WTC11 (cell line): ENCODE results near the gene ARHGEF17. TPM values are rescaled to one million over a fixed set of nuclear protein-coding genes. Genes with fewer than 3 reads are reported as not detected.

Source experiments
- ATAC-seq: fragments of 200-7000 bp; cut with Tn5 transposase; 2 replicates; pipeline ENCODE4 v1.10.0; 2021; ENCODE audit warnings: mild to moderate bottlenecking, moderate library complexity
- CTCF ChIA-PET: fragments of 300-600 bp; sonication (Branson Sonifier 250); formaldehyde crosslinking; loops from one replicate; lab custom pipeline; 2021; ENCODE audit warnings: antibody characterized with exemption; lab: Charles Lee
- POLR2A ChIA-PET: fragments of 350-600 bp; sonication (Branson Sonifier 250); formaldehyde crosslinking; loops from one replicate; lab custom pipeline; 2021; ENCODE audit warnings: antibody characterized with exemption; lab: Charles Lee
- DNase-seq: peaks from one replicate; pipeline ENCODE4 v3.0.0; 2021; ENCODE audit warnings: low spot score
- H3K27ac Mint-ChIP-seq: 2 replicates; pipeline ENCODE4 v1.8.0; 2021; ENCODE audit warnings: mixed read lengths
- H3K27me3 Mint-ChIP-seq: 2 replicates; pipeline ENCODE4 v1.8.0; 2021; ENCODE audit warnings: low read depth, mild to moderate bottlenecking, moderate library complexity, mixed read lengths
- H3K36me3 Mint-ChIP-seq: 2 replicates; pipeline ENCODE4 v1.8.0; 2021; ENCODE audit warnings: mixed read lengths
- H3K4me1 Mint-ChIP-seq: 2 replicates; pipeline ENCODE4 v1.8.0; 2022; ENCODE audit warnings: mixed read lengths
- H3K4me3 Mint-ChIP-seq: 2 replicates; pipeline ENCODE4 v1.8.0; 2021; ENCODE audit warnings: mild to moderate bottlenecking, moderate library complexity, mixed read lengths
- H3K9me3 Mint-ChIP-seq: 2 replicates; pipeline ENCODE4 v1.8.0; 2021; ENCODE audit warnings: mixed read lengths
- ATF2 ChIP-seq: sonication (generic); formaldehyde crosslinking; IDR thresholded peaks from 2 replicates; pipeline ENCODE4 v1.8.1; 2022; ENCODE audit warnings: low read depth, missing genetic modification reagents, borderline replicate concordance
- E2F4 ChIP-seq: sonication (generic); formaldehyde crosslinking; IDR thresholded peaks from 2 replicates; pipeline ENCODE4 v1.8.1; 2022; ENCODE audit warnings: low read depth, mild to moderate bottlenecking, moderate library complexity, missing genetic modification reagents, borderline replicate concordance
- EMX1 ChIP-seq: fragments of 250-450 bp; sonication (Bioruptor Pico); IDR thresholded peaks from 2 replicates; pipeline ENCODE4 v1.8.0; 2021; ENCODE audit warnings: mild to moderate bottlenecking
- ETV6 ChIP-seq: sonication (generic); formaldehyde crosslinking; IDR thresholded peaks from 2 replicates; pipeline ENCODE4 v1.8.1; 2022; ENCODE audit warnings: mild to moderate bottlenecking, missing genetic modification reagents
- FOXP1 ChIP-seq: sonication (generic); formaldehyde crosslinking; IDR thresholded peaks from 2 replicates; pipeline ENCODE4 v1.8.0; 2022; ENCODE audit warnings: missing genetic modification reagents, mild to moderate bottlenecking, moderate library complexity, borderline replicate concordance
- GTF2I ChIP-seq: fragments of 250-450 bp; sonication (Bioruptor Pico); conservative IDR thresholded peaks from 2 replicates; pipeline ENCODE4 v1.4.0; 2021; ENCODE audit warnings: mild to moderate bottlenecking
- HMGA2 ChIP-seq: fragments of 250-450 bp; sonication (Bioruptor Pico); IDR thresholded peaks from 2 replicates; pipeline ENCODE4 v1.4.0; 2021; ENCODE audit warnings: mild to moderate bottlenecking, moderate library complexity
- NR3C1 ChIP-seq: sonication (generic); formaldehyde crosslinking; conservative IDR thresholded peaks from 2 replicates; pipeline ENCODE4 v1.8.1; 2023; ENCODE audit warnings: low read depth, mild to moderate bottlenecking, missing genetic modification reagents
- OVOL2 ChIP-seq: fragments of 250-450 bp; sonication (Bioruptor Pico); IDR thresholded peaks from 2 replicates; pipeline ENCODE4 v1.9.0; 2021; ENCODE audit warnings: mild to moderate bottlenecking, borderline replicate concordance
- RELA ChIP-seq: sonication (generic); formaldehyde crosslinking; IDR thresholded peaks from 2 replicates; pipeline ENCODE4 v1.8.1; 2022; ENCODE audit warnings: missing genetic modification reagents, mild to moderate bottlenecking, borderline replicate concordance
- RORB ChIP-seq: fragments of 250-450 bp; sonication (Bioruptor Pico); IDR thresholded peaks from 2 replicates; pipeline ENCODE4 v1.9.0; 2021; ENCODE audit warnings: mild to moderate bottlenecking
- SMAD4 ChIP-seq: sonication (generic); formaldehyde crosslinking; IDR thresholded peaks from 2 replicates; pipeline ENCODE4 v1.8.0; 2022; ENCODE audit warnings: mild to moderate bottlenecking, missing genetic modification reagents
- ZNF219 ChIP-seq: sonication (generic); formaldehyde crosslinking; IDR thresholded peaks from 2 replicates; pipeline ENCODE4 v1.8.0; 2023; ENCODE audit warnings: missing genetic modification reagents, mild to moderate bottlenecking, borderline replicate concordance
- ZNF263 ChIP-seq: sonication (generic); formaldehyde crosslinking; IDR thresholded peaks from 2 replicates; pipeline ENCODE4 v1.8.1; 2022; ENCODE audit warnings: low read depth, mild to moderate bottlenecking, moderate library complexity, missing genetic modification reagents
- ZNF416 ChIP-seq: fragments of 250-450 bp; sonication (Bioruptor Pico); IDR thresholded peaks from 2 replicates; pipeline ENCODE4 v1.9.0; 2021; ENCODE audit warnings: mild to moderate bottlenecking, inconsistent platforms
- ZNF423 ChIP-seq: fragments of 250-450 bp; sonication (Bioruptor Pico); IDR thresholded peaks from 2 replicates; pipeline ENCODE4 v2.1.2; 2022; ENCODE audit warnings: mild to moderate bottlenecking, moderate library complexity
- ZNF532 ChIP-seq: fragments of 250-450 bp; sonication (Bioruptor Pico); IDR thresholded peaks from 2 replicates; pipeline ENCODE4 v1.9.0; 2021; ENCODE audit warnings: mild to moderate bottlenecking, borderline replicate concordance
- total RNA-seq: library from RNA; stranded (reverse); gene quantifications from 3 replicates; pipeline ENCODE4 v1.2.3, GENCODE V29; 2021
- TF ChIP-seq, protein P1 (sequence below): sonication (generic); formaldehyde crosslinking; IDR thresholded peaks from 2 replicates; pipeline ENCODE4 v1.8.1; 2022; ENCODE audit warnings: mild to moderate bottlenecking, moderate library complexity, missing genetic modification reagents

ARHGEF17 gene
- total RNA-seq, 1 experiment from 2014 or later, result 18.2 TPM

- H3K9me3 Mint-ChIP-seq, result no peaks in the 10 kb centered on the region
- no peaks in the 10 kb centered on the region for H3K36me3 Mint-ChIP-seq
- no peak for DNase-seq
- ChIA-PET POLR2A (no interaction called here), CTCF (interaction anchor here (0.6 to 5.6 kb wide), 13 partner anchors 9 to 337 kb away, joined by 3 to 49 read pairs (median 6); partner anchors contain the start of gene P2RY6)
- H3K4me1 Mint-ChIP-seq, result peaks cover 16% of the 10 kb centered on the region
- peaks cover 13% of the 10 kb centered on the region for H3K27me3 Mint-ChIP-seq
- H3K4me3 Mint-ChIP-seq, result no peak overlapping the region
- TF ChIP-seq ZNF219 (CRISPR knock-in tag) (no peak), EMX1 (CRISPR knock-in tag) (no peak), ZNF532 (CRISPR knock-in tag) (no peak), GTF2I (CRISPR knock-in tag) (0 out of 2 replicates have a peak, but pooled peaks have one; percentile 4)
- TF ChIP-seq, protein P1, sequence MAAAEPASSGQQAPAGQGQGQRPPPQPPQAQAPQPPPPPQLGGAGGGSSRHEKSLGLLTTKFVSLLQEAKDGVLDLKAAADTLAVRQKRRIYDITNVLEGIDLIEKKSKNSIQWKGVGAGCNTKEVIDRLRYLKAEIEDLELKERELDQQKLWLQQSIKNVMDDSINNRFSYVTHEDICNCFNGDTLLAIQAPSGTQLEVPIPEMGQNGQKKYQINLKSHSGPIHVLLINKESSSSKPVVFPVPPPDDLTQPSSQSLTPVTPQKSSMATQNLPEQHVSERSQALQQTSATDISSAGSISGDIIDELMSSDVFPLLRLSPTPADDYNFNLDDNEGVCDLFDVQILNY (CRISPR knock-in tag), result no peak
- H3K27ac Mint-ChIP-seq, result no peak overlapping the region
- ATAC-seq, result no peak
Observed at GRCh38 chr11:73292525-73292894, 15.6 kb upstream of the ARHGEF17 start.

DNA sequence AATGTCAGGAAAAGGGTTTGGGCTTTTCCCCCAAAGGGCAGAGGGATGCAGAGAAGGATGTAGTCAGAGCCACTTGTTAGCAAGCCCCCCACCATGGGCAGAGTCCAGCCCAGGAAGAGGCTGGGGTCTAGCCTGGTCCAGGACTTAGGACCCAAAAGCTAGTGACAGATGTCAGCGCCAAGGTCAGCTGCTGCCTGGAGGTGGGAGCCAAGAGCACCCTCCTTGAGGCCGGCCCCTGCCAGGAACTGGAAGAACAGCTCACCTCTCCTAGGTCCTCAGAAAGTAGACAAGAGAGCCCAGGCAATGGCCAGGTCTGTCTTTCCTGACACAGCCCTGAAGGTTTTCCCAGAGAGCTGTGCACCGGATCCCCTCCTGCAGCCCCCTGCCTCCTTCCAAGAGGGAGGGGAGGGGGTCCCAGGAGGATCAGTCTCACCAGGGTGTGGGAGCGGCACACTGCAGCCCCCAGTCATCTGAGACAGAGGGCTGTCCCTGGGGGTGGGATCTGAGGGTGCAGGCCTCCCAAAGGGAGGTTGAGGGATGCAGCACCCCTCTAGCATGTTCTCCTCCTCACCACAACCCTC lies 14.6 kb upstream of the ARHGEF17 start:
- Mint-ChIP-seq H3K4me1 (peaks cover 16% of the 10 kb centered on the region), H3K4me3 (no peak overlapping the region), H3K36me3 (no peaks in the 10 kb centered on the region), H3K27me3 (peaks cover 13% of the 10 kb centered on the region), H3K27ac (no peak overlapping the region), H3K9me3 (no peaks in the 10 kb centered on the region)
- POLR2A ChIA-PET, result no interaction called here
- DNase-seq, result no peak
- CTCF ChIA-PET, result interaction anchor here (0.6 to 5.6 kb wide), 9 partner anchors 14 to 332 kb away, joined by 3 to 49 read pairs (median 14); partner anchors contain the start of gene P2RY6
- TF ChIP-seq ZNF423 (CRISPR knock-in tag) (no peak), NR3C1 (CRISPR knock-in tag) (no peak), RORB (no peak)
- ATAC-seq, result no peak

DNA sequence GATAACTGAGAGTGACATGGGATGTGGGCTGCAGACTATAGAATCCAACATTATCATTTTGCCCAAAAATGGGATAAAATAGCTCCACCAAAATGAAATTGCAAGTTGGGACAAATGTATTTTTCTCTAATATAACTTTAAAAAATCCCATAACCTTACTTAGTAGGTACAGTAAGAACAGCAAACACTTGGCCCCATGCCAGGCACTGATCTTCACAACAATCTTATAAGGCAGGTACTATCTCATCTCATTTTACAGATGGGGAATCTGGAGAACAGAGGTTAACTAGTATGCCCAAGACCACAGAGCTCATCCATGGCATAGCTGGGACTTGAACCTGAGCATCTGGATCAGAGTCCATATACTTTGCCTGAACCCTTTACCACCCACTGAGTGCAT lies 13.5 kb upstream of the ARHGEF17 start:
- Mint-ChIP-seq H3K36me3 (no peaks in the 10 kb centered on the region), H3K9me3 (no peaks in the 10 kb centered on the region), H3K27me3 (peaks cover 13% of the 10 kb centered on the region), H3K27ac (no peak overlapping the region), H3K4me1 (peaks cover 11% of the 10 kb centered on the region), H3K4me3 (no peak overlapping the region)
- ChIA-PET POLR2A (interaction anchor here (0.5 kb wide), 1 partner anchor 46 kb away, joined by 3 read pairs; no protein-coding TSS in a partner anchor), CTCF (interaction anchor here (0.6 to 3.3 kb wide), 8 partner anchors 9 to 117 kb away, joined by 3 to 14 read pairs (median 4); no protein-coding TSS in a partner anchor)
- TF ChIP-seq ZNF263 (no peak), RELA (CRISPR knock-in tag) (no peak), SMAD4 (CRISPR knock-in tag) (no peak), FOXP1 (CRISPR knock-in tag) (no peak), ZNF423 (CRISPR knock-in tag) (no peak), ZNF532 (CRISPR knock-in tag) (no peak), E2F4 (CRISPR knock-in tag) (no peak), OVOL2 (CRISPR knock-in tag) (no peak), HMGA2 (CRISPR knock-in tag) (no peak), RORB (no peak), ZNF416 (no peak), ETV6 (no peak), ATF2 (no peak)
- ATAC-seq, result no peak
- DNase-seq, result no peak
